Liver (tissue), 9 donors: Measurements from ENCODE around the gene SIRT2. TPM values are rescaled to one million over a fixed set of nuclear protein-coding genes. Genes with fewer than 3 reads are reported as not detected.
"Not testable (repeated sequence)": the region's sequence is repeated elsewhere in the genome, so short reads cannot be mapped to it uniquely, and the experiment has no call there.

Source experiments
- DNase-seq: peaks from one replicate; pipeline ENCODE4 v3.0.0-alpha.2; 2017; ENCODE audit warnings: low spot score
- H3K27ac ChIP-seq, 2 donors: one replicate each; pipeline ENCODE4 v1.7.0; 2013; ENCODE audit warnings: inconsistent platforms in 2 of 2, low read length in 2 of 2, control low read depth in 1 of 2, low read depth in 1 of 2, mild to moderate bottlenecking in 1 of 2
- H3K27me3 ChIP-seq, 4 donors: one replicate each; pipeline versions ENCODE4 v1.6.1 to v1.7.0; 2013; ENCODE audit warnings: low read length in 3 of 4, inconsistent platforms in 1 of 4, mild to moderate bottlenecking in 1 of 4, moderate library complexity in 1 of 4; ENCODE audit not compliant: control insufficient read depth in 4 of 4, insufficient read depth in 4 of 4
- H3K36me3 ChIP-seq, 4 donors: one replicate each; pipeline versions ENCODE4 v1.6.1 to v1.7.0; 2013; ENCODE audit warnings: low read length in 3 of 4, mild to moderate bottlenecking in 3 of 4, low read depth in 1 of 4, moderate library complexity in 1 of 4; ENCODE audit not compliant: control insufficient read depth in 4 of 4, insufficient read depth in 3 of 4
- H3K4me1 ChIP-seq, 4 donors: one replicate each; pipeline versions ENCODE4 v1.6.1 to v1.7.0; 2013; ENCODE audit warnings: low read length in 3 of 4, mild to moderate bottlenecking in 3 of 4, moderate library complexity in 1 of 4; ENCODE audit not compliant: control insufficient read depth in 4 of 4, insufficient read depth in 4 of 4
- H3K4me3 ChIP-seq, 3 donors: one replicate each; pipeline versions ENCODE4 v1.6.1 to v1.7.0; 2013; ENCODE audit warnings: low read length in 3 of 3, control low read depth in 1 of 3, low read depth in 1 of 3, mild to moderate bottlenecking in 1 of 3
- H3K9ac ChIP-seq, 2 donors: one replicate each; pipeline ENCODE4 v1.7.0; 2013; ENCODE audit warnings: low read length in 2 of 2, mild to moderate bottlenecking in 2 of 2, moderate library complexity in 2 of 2, control low read depth in 1 of 2, low read depth in 1 of 2
- H3K9me3 ChIP-seq, 4 donors: one replicate each; pipeline versions ENCODE4 v1.6.1 to v1.7.0; 2013; ENCODE audit warnings: low read length in 3 of 4; ENCODE audit not compliant: control insufficient read depth in 4 of 4
- ATF3 ChIP-seq: IDR thresholded peaks from 2 replicates; pipeline ENCODE4 v1.6.1; 2016; ENCODE audit warnings: antibody characterized with exemption
- CTCF ChIP-seq: fragments of 150-350 bp; IDR thresholded peaks from 2 replicates; pipeline ENCODE4 v1.5.1; 2017; ENCODE audit warnings: improper control_type of control experiment, low read depth, low read length; ENCODE audit not compliant: missing input control
- EGR1 ChIP-seq, 2 donors: IDR thresholded peaks; 2 replicates each; pipeline ENCODE4 v1.6.1; 2016 to 2018; ENCODE audit warnings: antibody characterized with exemption in 2 of 2, low read depth in 2 of 2
- FOXA1 ChIP-seq: IDR thresholded peaks from 2 replicates; pipeline ENCODE4 v1.6.1; 2016; ENCODE audit warnings: antibody characterized with exemption
- FOXA2 ChIP-seq: IDR thresholded peaks from 2 replicates; pipeline ENCODE4 v1.6.1; 2016; ENCODE audit warnings: antibody characterized with exemption
- GABPA ChIP-seq, 2 donors: IDR thresholded peaks in 1 of 2; conservative IDR thresholded peaks in 1 of 2; 2 replicates each; pipeline ENCODE4 v1.6.1; 2016; ENCODE audit warnings: antibody characterized with exemption in 2 of 2, mild to moderate bottlenecking in 1 of 2, moderate library complexity in 1 of 2
- HNF4A ChIP-seq, 2 donors: conservative IDR thresholded peaks; 2 replicates each; pipeline ENCODE4 v1.6.1; 2016; ENCODE audit warnings: antibody characterized with exemption in 2 of 2, mild to moderate bottlenecking in 2 of 2
- HNF4G ChIP-seq: IDR thresholded peaks from 2 replicates; pipeline ENCODE4 v1.6.1; 2016; ENCODE audit warnings: antibody characterized with exemption
- JUND ChIP-seq, 2 donors: IDR thresholded peaks; 2 replicates each; pipeline ENCODE4 v1.6.1; 2016; ENCODE audit warnings: antibody characterized with exemption in 2 of 2
- MAX ChIP-seq: IDR thresholded peaks from 2 replicates; pipeline ENCODE4 v1.6.1; 2016; ENCODE audit warnings: antibody characterized with exemption
- NR2F2 ChIP-seq: IDR thresholded peaks from 2 replicates; pipeline ENCODE4 v1.6.1; 2016; ENCODE audit warnings: antibody characterized with exemption
- RAD21 ChIP-seq, 2 donors: IDR thresholded peaks; 2 replicates each; pipeline ENCODE4 v1.6.1; 2016; ENCODE audit warnings: antibody characterized with exemption in 2 of 2, mild to moderate bottlenecking in 2 of 2
- REST ChIP-seq: IDR thresholded peaks from 2 replicates; pipeline ENCODE4 v1.6.1; 2016; ENCODE audit warnings: antibody characterized with exemption, mild to moderate bottlenecking
- RXRA ChIP-seq, 2 donors: IDR thresholded peaks; 2 replicates each; pipeline ENCODE4 v1.6.1; 2017 to 2018; ENCODE audit warnings: antibody characterized with exemption in 2 of 2, mild to moderate bottlenecking in 1 of 2
- SP1 ChIP-seq: IDR thresholded peaks from 2 replicates; pipeline ENCODE4 v1.6.1; 2018; ENCODE audit warnings: antibody characterized with exemption, mild to moderate bottlenecking
- TAF1 ChIP-seq: conservative IDR thresholded peaks from 2 replicates; pipeline ENCODE4 v1.6.1; 2016; ENCODE audit warnings: antibody characterized with exemption, mild to moderate bottlenecking
- YY1 ChIP-seq: IDR thresholded peaks from 2 replicates; pipeline ENCODE4 v1.6.1; 2016; ENCODE audit warnings: antibody characterized with exemption, mild to moderate bottlenecking
- ZBTB33 ChIP-seq: IDR thresholded peaks from 2 replicates; pipeline ENCODE4 v1.6.1; 2016; ENCODE audit warnings: antibody characterized with exemption
- WGBS: extraction: QIAGEN DNeasy Blood & Tissue Kit; methylation state at CpG from one replicate; pipeline ENCODE4 v1.1.7; 2013; 5-methylcytosine and 5-hydroxymethylcytosine counted together
- polyA plus RNA-seq, 2 donors: library from polyadenylated mRNA; stranded (reverse) in 1 of 2; unstranded in 1 of 2; fragments of 200-250 nt in 1 of 2; fragments of >200 nt in 1 of 2; fragmentation: Nextera tagmentation in 1 of 2; extraction: Ambion mirVana in 1 of 2; gene quantifications; one replicate each; pipeline versions ENCODE4 v1.2.1 to v1.2.3, GENCODE V29; 2013 to 2015
- total RNA-seq, 2 donors: library from RNA; depleted of rRNA; stranded (reverse); fragments of >200 nt; gene quantifications; one replicate each; pipeline ENCODE4 v1.2.3, GENCODE V29; 2014
- donor health status: healthy.
- donor health status: healthy.
- donor health status: healthy.
- donor health status: healthy.
- donor health status: healthy.

Gene SIRT2
- total and polyA plus RNA-seq, 4 donors, result 21.8 to 42.2 (median 26.9) TPM

- TF ChIP-seq REST, result no peak
Observed at GRCh38 chr19:38941979-38942378, 42.6 kb upstream of the SIRT2 start (continued).

GRCh38 chr19:38941466-38941865 is 42.0 kb upstream of the SIRT2 start:
- 85% methylated on average over 5 of the region's 5 CpGs for WGBS
- not testable (repeated sequence) for H3K4me1 ChIP-seq, H3K27me3 ChIP-seq, H3K27ac ChIP-seq, H3K9me3 ChIP-seq, DNase-seq, H3K9ac ChIP-seq, H3K4me3 ChIP-seq
- peaks cover 0 to 18% (median 4%) of the 10 kb centered on the region in 4 donors for H3K36me3 ChIP-seq

- Histone ChIP-seq H3K36me3 (peaks cover 0 to 10% (median 2%) of the 10 kb centered on the region in 4 donors), H3K4me1 (peaks cover 0 to 14% (median 12%) of the 10 kb centered on the region in 4 donors), H3K9me3 (no peaks in the 10 kb centered on the region), H3K27ac (no peak overlapping the region), H3K9ac (no peak overlapping the region), H3K4me3 (no peak overlapping the region), H3K27me3 (no peaks in the 10 kb centered on the region)
- WGBS, result 71% methylated on average over 5 of the region's 5 CpGs
- no peak for TF ChIP-seq SP1
- no peak for TF ChIP-seq MAX
- no peak for TF ChIP-seq GABPA (IDR thresholded peaks at IDR 0.05 in 1 of 2, conservative IDR thresholded peaks at IDR 0.05 in 1 of 2)
- no peak for TF ChIP-seq HNF4G
- no peak for TF ChIP-seq EGR1 (IDR thresholded peaks at IDR 0.05; ENCODE audit: low read depth in 2 of 2)
- TF ChIP-seq ATF3, result no peak
- TF ChIP-seq CTCF, result no peak
- no peak for TF ChIP-seq JUND (IDR thresholded peaks at IDR 0.05)
- TF ChIP-seq RXRA (IDR thresholded peaks at IDR 0.05), result no peak
- no peak for TF ChIP-seq RAD21 (IDR thresholded peaks at IDR 0.05)
- no peak for TF ChIP-seq HNF4A (conservative IDR thresholded peaks at IDR 0.05)
- TF ChIP-seq YY1, result no peak
- no peak for TF ChIP-seq ZBTB33
- no peak for TF ChIP-seq FOXA1
- TF ChIP-seq TAF1, result no peak
- TF ChIP-seq REST, result no peak
- no peak for TF ChIP-seq FOXA2
- no peak for TF ChIP-seq NR2F2
- DNase-seq, result no peak
Observed at GRCh38 chr19:38939957-38940356, 40.5 kb upstream of the SIRT2 start.
